ENCODE results near the gene SREK1IP1.

SREK1IP1 gene

GRCh38 chr5:64688965-64689364 lies 79.5 kb downstream of the SREK1IP1 start:
- no peak for DNase-seq (ENCODE audit: extremely low read depth, low read depth)
- TF ChIP-seq CTCF (IDR thresholded peaks at IDR 0.05; ENCODE audit: low read depth, low read length, missing control alignments), result no peak
- no peak overlapping the region for H3K4me3 ChIP-seq (replicated peaks; ENCODE audit: low read depth, low read length)

GRCh38 chr5:64688391-64688790 lies 80.1 kb downstream of the SREK1IP1 start:
- H3K4me3 ChIP-seq (replicated peaks; ENCODE audit: low read depth, low read length), result no peak overlapping the region
- DNase-seq (ENCODE audit: extremely low read depth, low read depth), result no peak
- no peak for TF ChIP-seq CTCF (IDR thresholded peaks at IDR 0.05; ENCODE audit: low read depth, low read length, missing control alignments)

GRCh38 chr5:64685866-64686265 lies 82.6 kb downstream of the SREK1IP1 start:
- TF ChIP-seq CTCF (IDR thresholded peaks at IDR 0.05; ENCODE audit: low read depth, low read length, missing control alignments), result no peak
- H3K4me3 ChIP-seq (replicated peaks; ENCODE audit: low read depth, low read length), result no peak overlapping the region
- no peak for DNase-seq (ENCODE audit: extremely low read depth, low read depth)

GRCh38 chr5:64682608-64683007 lies 85.9 kb downstream of the SREK1IP1 start:
- no peak overlapping the region for H3K4me3 ChIP-seq (replicated peaks; ENCODE audit: low read depth, low read length)
- no peak for DNase-seq (ENCODE audit: extremely low read depth, low read depth)
- no peak for TF ChIP-seq CTCF (IDR thresholded peaks at IDR 0.05; ENCODE audit: low read depth, low read length, missing control alignments)

GRCh38 chr5:64680289-64680688 lies 88.2 kb downstream of the SREK1IP1 start:
- TF ChIP-seq CTCF (IDR thresholded peaks at IDR 0.05; ENCODE audit: low read depth, low read length, missing control alignments), result peak; percentile 35
- no peak for DNase-seq (ENCODE audit: extremely low read depth, low read depth)
- no peak overlapping the region for H3K4me3 ChIP-seq (replicated peaks; ENCODE audit: low read depth, low read length)

- no peak for TF ChIP-seq CTCF (IDR thresholded peaks at IDR 0.05; ENCODE audit: low read depth, low read length, missing control alignments)
- H3K4me3 ChIP-seq (replicated peaks; ENCODE audit: low read depth, low read length), result no peak overlapping the region
- no peak for DNase-seq (ENCODE audit: extremely low read depth, low read depth)
These were observed 90.1 kb downstream of the SREK1IP1 start for GRCh38 chr5:64678374-64678773.

GRCh38 chr5:64671678-64672077 lies 96.8 kb downstream of the SREK1IP1 start:
- TF ChIP-seq CTCF (IDR thresholded peaks at IDR 0.05; ENCODE audit: low read depth, low read length, missing control alignments), result no peak

More at GRCh38 chr5:64671678-64672077, 96.8 kb downstream of the SREK1IP1 start:
- H3K4me3 ChIP-seq (replicated peaks; ENCODE audit: low read depth, low read length), result no peak overlapping the region
- DNase-seq (ENCODE audit: extremely low read depth, low read depth), result no peak
